ENCODE results near the gene CLEC3B.

GRCh38 chr3:45001738-45002137 lies 24.4 kb upstream of the CLEC3B start:
- TF ChIP-seq ZNF223 (tag by site-specific recombination; IDR thresholded peaks at IDR 0.05) (no peak), ZNF398 (tag by site-specific recombination; IDR thresholded peaks at IDR 0.05) (no peak), CTCF (tag by site-specific recombination; IDR thresholded peaks at IDR 0.05) (no peak), ZNF433 (tag by site-specific recombination; IDR thresholded peaks at IDR 0.05; ENCODE audit: low read depth) (no peak), YY2 (tag by site-specific recombination; IDR thresholded peaks at IDR 0.05) (no peak), MEIS1 (CRISPR knock-in tag; IDR thresholded peaks at IDR 0.05; ENCODE audit: borderline replicate concordance) (no peak), IKZF3 (tag by site-specific recombination; IDR thresholded peaks at IDR 0.05) (no peak), ZNF394 (tag by site-specific recombination; IDR thresholded peaks at IDR 0.05; ENCODE audit: borderline replicate concordance) (no peak), ZBTB1 (tag by site-specific recombination; IDR thresholded peaks at IDR 0.05) (no peak), ZNF146 (tag by site-specific recombination; IDR thresholded peaks at IDR 0.05) (no peak)
- TF ChIP-seq, protein P1, sequence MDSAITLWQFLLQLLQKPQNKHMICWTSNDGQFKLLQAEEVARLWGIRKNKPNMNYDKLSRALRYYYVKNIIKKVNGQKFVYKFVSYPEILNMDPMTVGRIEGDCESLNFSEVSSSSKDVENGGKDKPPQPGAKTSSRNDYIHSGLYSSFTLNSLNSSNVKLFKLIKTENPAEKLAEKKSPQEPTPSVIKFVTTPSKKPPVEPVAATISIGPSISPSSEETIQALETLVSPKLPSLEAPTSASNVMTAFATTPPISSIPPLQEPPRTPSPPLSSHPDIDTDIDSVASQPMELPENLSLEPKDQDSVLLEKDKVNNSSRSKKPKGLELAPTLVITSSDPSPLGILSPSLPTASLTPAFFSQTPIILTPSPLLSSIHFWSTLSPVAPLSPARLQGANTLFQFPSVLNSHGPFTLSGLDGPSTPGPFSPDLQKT (IDR thresholded peaks at IDR 0.05; ENCODE audit: borderline replicate concordance, low read depth, low read length), result no peak
- TF ChIP-seq, protein P2, sequence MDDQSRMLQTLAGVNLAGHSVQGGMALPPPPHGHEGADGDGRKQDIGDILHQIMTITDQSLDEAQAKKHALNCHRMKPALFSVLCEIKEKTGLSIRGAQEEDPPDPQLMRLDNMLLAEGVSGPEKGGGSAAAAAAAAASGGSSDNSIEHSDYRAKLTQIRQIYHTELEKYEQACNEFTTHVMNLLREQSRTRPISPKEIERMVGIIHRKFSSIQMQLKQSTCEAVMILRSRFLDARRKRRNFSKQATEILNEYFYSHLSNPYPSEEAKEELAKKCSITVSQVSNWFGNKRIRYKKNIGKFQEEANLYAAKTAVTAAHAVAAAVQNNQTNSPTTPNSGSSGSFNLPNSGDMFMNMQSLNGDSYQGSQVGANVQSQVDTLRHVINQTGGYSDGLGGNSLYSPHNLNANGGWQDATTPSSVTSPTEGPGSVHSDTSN (CRISPR knock-in tag; IDR thresholded peaks at IDR 0.05), result no peak
- TF ChIP-seq, protein P3, sequence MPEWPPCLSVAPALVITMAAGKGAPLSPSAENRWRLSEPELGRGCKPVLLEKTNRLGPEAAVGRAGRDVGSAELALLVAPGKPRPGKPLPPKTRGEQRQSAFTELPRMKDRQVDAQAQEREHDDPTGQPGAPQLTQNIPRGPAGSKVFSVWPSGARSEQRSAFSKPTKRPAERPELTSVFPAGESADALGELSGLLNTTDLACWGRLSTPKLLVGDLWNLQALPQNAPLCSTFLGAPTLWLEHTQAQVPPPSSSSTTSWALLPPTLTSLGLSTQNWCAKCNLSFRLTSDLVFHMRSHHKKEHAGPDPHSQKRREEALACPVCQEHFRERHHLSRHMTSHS (tag by site-specific recombination; IDR thresholded peaks at IDR 0.05), result no peak
